Activated naive CD4-positive, alpha-beta T cell treated with anti-CD3 and anti-CD28 coated beads, Interleukin-2, amount 50 U/mL, for 16 hours (primary cell): ENCODE measurements around the gene COL1A1.

Experiments used
- DNase-seq: peaks from one replicate; pipeline ENCODE4 v3.0.0-alpha.2; 2020

COL1A1 gene

DNA sequence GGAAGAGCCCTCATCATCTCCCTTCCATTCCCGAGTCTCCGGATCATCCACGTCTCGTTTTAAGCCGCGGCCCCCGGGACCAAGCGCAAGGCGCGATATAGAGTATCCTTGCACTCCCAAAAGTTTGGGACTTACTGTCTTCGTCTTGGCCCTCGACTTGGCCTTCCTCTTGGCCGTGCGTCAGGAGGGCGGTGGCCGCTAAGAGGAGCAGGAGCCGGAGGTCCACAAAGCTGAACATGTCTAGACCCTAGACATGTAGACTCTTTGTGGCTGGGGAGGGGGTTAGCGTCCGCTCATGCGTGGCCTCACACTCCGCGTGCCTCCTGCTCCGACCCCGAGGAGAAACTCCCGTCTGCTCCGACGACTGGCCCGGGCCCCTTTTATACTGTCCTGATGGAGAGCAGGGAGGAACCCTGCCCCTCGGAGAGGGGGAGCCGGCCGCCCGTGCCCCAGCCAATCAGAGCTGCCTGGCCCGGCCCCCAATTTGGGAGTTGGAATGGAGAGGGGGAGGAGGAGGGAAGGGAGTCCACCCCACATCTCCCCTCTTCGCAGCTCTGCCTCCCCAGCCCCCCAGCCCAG lies at the start of gene COL1A1:
COL1A1 (minus strand) TSS at position 356 of the 579 bp plus-strand sequence; CDS start at position 238, 118 bp downstream.
- no peak for DNase-seq

DNA sequence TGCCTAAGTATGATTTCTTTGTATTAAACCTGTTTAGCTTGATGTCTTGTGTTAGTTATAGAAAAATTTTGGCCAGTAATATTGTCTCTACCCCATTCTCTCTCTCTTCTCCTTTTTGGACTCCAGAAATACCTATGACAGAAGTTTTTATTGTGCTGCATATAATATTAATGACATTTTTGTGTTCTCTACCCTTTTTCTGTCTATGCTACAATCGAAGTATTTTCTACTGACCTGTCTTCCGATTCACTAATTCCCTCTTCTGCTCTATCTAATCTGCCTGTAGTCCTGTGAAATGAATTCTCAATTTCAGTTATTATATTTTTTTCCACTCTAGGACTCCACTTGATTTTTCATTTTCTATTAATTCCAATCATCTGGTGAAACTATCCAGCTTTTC lies 46.8 kb upstream of the COL1A1 start:
- DNase-seq, result no peak

DNA sequence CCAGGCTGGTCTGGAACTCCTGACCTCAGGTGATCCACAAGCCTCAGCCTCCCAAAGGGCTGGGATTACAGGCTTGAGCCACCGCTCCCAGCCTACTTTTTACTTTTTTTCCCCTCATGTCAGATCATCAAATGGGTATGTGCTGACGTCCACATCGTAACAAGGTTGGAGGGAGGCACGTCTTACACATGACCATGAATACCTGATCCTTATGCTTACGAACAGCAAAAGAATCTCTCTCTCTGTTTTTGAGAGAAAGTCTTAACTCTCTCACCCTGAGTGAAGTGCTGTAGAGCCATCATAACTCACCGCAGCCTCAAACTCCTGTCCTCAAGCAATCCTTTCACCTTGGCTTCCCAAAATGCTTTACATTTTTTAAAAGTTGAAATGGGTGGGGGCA lies 43.3 kb upstream of the COL1A1 start:
- no peak for DNase-seq

DNA sequence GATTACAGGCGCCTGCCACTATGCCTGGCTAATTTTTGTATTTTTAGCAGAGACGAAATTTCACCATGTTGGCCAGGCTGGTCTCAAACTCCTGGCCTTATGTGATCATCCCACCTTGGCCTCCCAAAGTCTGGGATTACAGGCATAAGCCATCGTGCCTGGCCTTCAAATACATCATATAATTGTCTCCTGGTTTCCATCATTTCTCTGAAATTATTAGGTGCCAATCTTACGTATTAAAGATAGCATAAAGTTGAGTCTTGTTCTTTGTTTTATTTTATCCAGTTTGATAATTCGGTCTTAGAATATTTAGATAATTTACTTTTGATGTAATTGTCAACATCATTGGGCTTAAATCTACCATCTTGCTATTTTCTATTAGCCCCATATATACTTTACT lies 40.0 kb upstream of the COL1A1 start:
- DNase-seq, result no peak

DNA sequence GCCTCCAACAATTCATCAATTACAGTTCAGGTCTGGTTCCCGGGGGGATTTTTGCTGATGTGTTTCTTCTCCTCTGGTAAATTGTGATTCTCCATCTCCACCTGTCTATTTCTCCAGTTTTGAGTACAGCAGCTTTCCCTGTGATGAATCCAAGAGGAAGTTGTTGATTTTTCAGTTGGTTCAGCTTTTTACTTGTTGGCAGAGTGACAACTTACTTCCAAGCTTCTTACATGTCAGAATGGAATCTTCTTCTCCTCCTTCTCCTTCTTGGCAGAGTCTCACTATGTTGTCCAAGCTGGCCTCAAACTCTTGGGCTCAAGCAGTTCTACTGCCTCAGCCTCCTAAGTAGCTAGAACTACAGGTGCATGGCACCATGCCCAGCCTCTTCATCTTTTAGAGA lies 39.4 kb upstream of the COL1A1 start:
- no peak for DNase-seq

DNA sequence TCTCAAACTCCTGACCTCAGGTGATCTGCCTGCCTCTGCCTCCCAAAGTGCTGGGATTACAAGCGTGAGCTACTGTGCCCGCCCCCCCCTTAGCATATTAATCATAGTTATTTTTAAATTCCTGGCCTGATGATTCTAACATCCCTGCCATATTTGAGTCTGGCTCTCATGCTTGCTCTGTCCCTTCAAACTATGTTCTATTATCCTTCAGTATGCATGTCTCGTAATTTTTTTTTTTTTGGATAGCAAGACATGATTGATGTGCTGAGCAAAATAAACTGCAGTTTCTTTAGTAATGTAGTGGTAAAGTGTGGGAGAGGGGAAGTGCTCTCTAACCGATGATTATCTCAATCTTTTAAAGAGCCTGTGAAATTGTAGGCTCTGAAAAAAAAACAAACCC lies 38.5 kb upstream of the COL1A1 start:
- no peak for DNase-seq

DNA sequence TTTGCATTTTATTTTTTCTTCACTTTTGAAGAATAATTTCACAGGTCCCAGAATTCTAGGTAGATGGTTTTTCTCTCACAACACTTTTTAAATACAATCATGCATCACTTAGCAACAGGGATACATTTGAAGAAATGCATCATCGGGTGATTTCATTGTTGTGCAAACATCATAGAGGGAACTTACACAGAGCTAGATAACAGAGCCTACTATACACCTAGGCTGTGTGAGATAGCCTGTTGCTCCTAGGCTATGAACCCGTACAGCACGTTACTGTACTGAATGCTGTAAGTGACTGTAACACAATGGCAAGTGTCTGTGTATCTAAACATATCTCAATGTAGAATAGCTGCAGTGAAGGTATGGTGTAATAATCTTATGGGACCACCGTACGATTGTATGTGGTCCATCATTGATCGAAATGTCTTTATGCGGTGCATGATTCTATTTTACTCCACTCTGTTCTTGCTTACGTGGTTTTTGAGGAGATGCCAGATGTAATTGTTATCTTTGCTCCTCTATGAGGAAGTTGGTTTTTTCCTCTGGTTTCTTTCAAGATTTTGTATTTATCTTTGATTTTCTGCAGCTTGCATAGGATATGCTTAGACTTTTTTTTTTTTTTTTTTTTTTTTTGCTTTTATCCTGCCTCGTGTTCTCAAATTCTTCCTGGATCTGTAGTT lies 37.3 kb upstream of the COL1A1 start:
- DNase-seq, result no peak

DNA sequence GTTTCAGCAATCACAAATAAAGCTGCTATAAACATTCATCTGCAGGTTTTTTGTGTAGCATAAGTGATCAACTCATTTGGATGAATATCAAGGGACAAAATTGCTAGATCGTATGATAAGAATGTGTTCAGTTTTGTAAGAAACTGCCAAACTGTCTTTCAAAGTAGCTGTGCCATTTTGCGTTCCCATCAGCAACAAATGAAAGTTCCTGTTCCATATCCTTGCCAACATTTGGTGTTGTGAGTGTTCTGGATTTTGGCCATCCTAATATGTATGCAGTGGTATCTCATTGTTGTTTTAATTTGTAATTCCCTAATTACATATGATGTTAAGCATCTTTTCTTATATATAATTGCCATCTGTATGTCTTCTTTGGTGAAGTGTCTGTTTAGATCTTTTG lies 36.5 kb upstream of the COL1A1 start:
- no peak for DNase-seq

DNA sequence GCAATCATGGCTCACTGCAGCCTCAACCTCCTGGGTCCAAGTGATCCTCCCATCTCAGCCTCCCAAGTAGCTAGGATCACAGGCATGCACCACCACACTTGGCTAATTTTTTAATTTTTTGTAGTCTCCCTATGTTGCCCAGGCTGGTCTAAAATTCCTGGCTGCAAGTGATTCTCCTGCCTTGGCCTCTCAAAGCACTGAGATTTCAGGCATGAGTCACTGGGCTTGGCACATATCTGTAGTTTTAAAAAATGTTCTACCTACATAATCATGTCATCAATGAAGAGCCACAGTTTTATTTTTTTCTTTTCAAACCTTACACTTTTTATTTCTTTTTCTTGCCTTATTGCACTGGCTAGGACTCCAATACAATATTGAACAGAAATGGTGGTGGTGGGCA lies 33.1 kb upstream of the COL1A1 start:
- DNase-seq, result no peak

DNA sequence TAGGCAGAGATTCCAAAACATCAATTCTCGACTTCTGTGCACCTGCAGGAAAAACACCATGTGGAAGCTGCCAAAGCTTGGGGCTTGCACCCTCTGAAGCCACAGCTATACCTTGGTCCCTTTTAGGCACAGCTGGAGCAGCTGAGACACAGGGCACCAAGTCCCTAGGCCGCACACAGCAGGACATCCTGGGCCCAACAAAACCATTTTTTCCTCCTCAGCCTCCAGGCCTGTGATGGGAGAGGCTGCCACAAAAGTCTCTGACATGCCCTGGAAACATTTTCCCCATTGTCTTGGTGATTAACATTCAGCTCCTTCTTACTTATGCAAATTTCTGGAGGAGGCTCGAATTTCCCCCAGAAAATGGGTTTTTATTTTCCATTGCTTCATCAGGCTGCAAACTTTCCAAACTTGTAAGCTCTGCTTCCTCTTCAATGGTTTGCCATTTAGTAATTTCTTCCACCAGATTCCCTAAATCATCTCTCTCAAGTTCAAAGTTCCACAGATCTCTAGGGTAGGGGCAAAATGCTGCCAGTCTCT lies 24.3 kb upstream of the COL1A1 start:
- DNase-seq, result no peak

DNA sequence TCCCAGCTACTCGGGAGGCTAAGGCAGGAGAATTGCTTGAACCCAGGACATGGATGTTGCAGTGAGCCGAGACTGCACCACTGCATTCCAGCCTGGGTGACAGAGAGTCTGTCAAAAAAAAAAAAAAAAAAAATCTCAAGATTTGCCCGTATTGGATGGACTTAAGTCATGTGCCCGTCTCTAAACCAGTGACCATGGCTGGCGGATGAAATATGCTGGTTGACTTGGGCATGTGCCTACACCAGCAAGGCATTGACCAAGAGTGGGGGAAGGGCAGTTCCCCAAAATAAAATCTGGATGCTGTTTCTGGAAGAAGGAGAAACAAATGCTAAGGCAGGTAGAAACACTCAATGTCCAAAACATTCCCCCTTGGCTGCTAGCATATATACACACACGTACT lies 21.5 kb upstream of the COL1A1 start:
- no peak for DNase-seq

DNA sequence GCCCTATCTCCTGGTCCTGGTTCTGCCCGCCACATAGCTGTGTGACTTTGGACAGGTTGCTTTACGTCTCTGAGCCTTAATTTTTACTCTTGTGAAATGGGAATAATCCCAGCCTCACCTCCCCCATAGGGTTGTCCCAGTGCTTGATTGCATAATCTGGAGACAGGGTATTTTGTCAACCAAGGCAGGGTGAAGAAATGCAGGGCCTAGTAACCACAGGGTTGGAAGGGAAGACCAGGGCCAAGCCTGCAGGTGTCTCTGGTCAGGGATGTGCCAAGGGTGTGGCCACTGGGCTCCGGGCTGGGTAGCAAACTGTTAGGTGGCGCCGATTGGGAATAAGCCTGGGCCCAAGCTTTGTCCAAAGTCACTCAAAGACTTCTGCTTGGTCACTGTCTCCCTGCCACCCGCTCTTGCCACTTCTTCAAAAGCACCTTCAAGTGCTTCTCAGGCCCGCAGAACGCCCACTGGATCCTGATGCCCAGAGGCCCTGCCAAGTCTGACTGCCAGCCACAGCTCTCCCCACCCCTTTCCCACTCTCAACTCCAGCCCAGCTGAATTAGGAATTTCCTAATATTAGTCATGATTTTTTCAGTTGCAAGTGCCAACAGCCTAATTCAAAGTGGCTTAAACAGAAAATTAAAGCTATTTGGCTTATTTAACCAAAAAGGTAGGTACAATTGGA lies 20.6 kb upstream of the COL1A1 start:
- DNase-seq, result no peak

DNA sequence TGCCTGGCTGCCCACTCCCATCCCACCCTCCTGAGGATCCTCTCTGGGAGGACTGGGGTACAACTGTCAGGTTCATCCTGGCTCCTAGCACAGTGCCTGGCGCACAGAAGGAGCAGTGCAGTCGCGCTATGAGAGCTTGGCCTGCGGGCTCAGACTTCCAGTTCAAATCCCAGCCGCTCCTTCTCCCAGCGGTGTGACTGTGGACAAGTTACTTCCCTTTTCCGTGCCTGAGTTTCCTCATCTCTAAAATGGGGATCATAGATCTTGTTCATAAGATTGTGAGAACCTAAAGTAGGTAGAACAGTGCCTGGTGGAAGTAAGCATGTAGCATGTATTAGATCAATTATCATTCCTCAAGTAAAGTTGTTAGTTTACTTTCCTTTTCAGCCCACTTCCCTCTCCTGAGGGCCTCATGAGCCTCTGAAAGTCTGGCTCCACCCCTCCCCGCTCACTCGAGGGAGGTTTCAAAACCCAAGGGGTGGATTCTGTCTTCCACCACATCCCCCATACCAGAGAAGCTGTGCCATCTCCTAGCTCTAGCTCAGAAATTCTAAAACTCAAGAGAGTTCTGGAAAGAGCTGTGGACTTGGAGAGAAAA lies 19.9 kb upstream of the COL1A1 start:
- DNase-seq, result no peak

DNA sequence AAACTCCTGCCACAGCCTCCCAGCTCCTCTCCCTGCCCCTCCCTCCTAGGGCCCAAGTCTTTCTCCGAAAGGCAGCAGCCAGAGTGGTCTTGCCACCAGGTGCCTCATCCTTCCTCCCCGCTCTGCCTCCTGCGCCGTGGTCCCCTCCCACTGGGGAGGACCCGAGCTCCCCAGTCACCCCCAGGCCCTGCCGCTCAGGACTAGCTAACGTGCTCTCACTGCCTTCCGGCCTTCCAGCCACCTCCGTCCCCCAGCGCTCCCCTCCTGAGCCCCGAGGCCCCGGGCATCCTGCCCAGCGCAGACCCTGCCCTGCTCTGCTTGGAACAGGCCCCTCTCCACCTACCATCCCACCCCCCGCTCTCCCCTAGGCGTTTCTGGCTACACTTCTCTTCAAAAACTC lies 19.4 kb upstream of the COL1A1 start:
- DNase-seq, result no peak

DNA sequence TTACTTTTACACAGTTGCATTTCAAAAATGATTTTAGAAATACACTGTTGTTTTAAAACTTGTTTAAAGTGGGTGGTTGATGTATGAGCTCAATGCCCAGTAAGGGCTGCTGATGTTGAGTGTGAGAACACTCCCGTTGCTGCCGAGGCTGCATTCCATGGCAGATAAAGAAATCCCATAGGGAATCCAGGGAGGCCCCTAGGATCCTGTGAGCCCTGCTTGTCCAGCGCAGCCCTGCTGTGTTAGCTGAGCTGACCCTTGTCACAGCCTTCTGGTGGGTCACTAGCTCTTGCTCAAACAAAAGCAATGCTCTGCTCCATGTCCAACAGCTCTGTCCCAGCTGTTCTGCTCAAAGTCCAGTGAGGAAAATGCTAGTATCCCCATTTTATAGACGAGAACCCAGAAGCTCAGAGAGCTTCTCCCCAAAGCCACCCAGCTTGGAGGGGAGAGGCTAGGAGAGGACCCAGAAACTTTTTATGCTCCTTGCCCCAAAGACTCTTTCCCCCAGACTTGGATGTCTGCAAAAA lies 18.6 kb upstream of the COL1A1 start:
- no peak for DNase-seq

DNA sequence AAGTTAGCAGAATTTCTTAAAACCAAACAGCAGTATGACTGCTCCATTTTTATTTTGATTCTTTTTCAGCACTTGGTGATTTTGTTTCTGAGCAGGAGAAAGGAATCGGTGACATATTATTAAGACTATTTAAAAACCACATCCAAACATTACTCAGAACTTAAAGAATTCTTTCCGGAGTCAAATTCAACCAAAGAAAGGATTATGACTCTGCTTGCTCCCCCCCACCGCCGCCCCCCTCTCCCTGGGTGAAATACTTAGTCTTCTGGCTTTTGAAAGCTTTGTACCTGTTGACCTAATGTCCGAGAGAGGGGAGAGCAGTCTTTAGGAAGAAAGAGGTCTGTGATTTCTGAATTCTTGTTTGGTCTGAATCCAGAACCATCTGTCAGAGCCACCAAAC lies 17.9 kb upstream of the COL1A1 start:
- no peak for DNase-seq

DNA sequence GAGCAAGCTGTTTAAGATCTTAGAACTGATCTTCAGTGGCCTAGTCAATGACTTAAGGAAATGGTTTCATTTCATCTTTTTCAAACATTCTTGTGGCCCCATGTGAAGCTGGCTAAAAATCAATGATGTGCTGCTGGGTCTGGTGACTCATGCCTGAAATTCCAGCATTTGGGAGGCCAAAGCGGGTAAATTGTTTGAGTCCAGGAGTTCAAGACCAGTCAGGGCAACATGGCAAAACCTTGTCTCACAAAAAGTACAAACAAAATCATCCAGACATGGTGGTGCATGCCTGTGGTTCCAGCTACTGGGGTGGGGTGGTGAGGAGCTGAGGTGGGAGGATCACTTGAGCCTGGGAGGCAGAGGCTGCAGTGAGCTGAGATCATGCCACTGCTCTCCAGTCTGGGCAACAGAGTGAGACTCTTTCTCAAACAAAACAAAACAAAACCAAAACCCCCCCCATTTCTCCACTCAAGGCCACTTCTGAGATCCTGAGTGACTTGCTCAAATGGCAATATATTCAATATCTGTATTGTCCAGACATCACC lies 17.4 kb upstream of the COL1A1 start:
- no peak for DNase-seq

DNA sequence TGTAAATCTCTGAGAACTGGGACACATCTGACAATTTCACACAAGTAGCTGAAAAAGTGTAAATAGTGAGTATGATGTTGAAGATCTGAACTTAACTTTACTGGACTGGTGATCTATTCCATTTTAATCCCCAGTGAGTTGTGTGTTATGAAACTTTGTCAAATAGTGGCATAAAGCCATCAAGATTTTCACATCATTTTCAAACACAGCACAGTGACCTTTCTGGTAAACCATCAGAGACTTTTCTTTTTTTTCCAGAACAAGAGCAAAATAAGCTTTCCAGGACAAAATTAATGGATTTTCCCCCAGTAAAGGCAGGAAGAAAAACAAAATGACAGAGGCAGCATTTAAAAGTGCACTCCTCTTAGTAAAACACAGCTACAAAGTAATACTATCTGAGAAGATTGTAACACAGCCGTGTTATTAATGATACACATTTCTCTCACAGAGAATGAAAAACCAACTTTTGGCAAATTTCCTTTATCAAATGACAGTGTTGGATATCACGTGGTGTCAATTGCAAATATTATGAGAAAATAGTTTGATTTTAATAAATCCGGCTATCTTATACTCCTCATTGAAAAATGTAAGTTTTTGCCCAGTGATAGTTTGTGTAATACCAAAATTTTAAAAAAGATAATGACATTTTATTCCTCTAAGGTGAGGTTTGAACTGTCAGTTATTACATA lies 16.8 kb upstream of the COL1A1 start:
- no peak for DNase-seq

DNA sequence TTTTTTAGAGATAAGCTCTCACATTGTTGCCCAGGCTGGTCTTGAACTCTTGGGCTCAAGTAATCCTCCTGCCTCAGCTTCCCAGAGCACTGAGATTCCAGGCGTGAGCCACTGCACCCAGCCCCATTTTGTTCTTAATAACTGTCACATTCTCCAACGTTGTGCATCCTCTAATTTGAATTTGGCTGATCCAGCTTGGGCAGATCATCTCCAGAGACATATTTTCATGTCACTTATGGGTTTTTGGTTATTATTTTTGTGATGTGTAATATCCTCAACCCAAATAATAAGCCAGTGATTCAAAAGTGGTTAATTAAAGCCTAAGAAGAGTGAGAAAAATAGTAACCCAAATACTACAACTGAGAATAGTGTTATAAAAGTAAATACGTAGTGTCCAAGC lies 16.2 kb upstream of the COL1A1 start:
- DNase-seq, result no peak

DNA sequence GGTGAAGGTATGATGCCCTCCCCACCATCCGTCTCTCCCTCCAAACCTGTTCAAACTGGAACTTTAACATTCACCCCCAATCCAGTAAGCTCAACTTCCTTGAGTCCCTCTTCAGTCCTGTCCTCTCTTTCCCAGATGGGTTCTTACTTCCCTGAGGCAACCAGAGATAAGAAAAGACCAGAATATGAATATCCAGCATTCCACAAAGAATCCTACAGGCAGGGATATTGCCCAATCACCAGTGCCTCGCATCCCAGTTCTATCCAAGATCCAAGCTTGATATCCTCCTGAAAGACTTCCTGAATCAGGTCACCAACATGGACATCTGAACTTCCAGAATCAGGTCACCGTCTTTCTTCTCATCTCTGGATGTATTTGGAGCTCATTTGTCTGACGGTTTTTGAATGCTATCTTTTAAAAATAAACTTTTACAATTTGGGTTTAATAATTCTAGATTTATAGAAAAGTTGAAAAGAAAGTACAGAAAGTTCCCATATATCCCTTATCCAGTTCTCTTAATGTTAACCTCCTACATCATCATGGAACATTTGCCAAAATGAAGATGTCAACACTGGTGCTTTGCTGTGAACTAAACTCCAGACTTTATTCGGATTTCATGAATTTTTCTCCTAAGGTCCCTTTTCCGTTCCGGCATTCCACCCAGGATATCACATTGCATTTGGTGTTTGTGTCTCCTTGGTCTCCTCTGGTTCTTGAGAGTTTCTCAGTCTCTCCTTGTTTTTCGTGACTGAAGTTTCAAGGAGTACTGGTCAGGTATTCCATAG lies 13.7 kb upstream of the COL1A1 start:
- no peak for DNase-seq
